ENCODE measurements around the gene SLC43A1.

- TF ChIP-seq, protein P1, sequence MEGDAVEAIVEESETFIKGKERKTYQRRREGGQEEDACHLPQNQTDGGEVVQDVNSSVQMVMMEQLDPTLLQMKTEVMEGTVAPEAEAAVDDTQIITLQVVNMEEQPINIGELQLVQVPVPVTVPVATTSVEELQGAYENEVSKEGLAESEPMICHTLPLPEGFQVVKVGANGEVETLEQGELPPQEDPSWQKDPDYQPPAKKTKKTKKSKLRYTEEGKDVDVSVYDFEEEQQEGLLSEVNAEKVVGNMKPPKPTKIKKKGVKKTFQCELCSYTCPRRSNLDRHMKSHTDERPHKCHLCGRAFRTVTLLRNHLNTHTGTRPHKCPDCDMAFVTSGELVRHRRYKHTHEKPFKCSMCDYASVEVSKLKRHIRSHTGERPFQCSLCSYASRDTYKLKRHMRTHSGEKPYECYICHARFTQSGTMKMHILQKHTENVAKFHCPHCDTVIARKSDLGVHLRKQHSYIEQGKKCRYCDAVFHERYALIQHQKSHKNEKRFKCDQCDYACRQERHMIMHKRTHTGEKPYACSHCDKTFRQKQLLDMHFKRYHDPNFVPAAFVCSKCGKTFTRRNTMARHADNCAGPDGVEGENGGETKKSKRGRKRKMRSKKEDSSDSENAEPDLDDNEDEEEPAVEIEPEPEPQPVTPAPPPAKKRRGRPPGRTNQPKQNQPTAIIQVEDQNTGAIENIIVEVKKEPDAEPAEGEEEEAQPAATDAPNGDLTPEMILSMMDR (IDR thresholded peaks at IDR 0.05; ENCODE audit: low read depth, low read length, poor library complexity, severe bottlenecking), result no peak
- no peak for TF ChIP-seq EZH2phosphoT487 (IDR thresholded peaks at IDR 0.05; ENCODE audit: borderline replicate concordance, low read length)
These were observed 71.0 kb downstream of the SLC43A1 start for GRCh38 chr11:57444362-57445121.
